Neural crest cell (in vitro differentiated cells): ENCODE results near the gene C11orf91. TPM values are rescaled to one million over a fixed set of nuclear protein-coding genes. Genes with fewer than 3 reads are reported as not detected.

ENCODE experiments used
- DNase-seq: peaks from one replicate; pipeline ENCODE4 v3.0.0; 2021; ENCODE audit warnings: low read depth, mixed read lengths, low spot score
- H3K27ac Mint-ChIP-seq: one replicate; pipeline ENCODE4 v1.8.0; 2021; ENCODE audit warnings: mild to moderate bottlenecking, mixed read lengths; ENCODE audit not compliant: unreplicated experiment
- H3K27me3 Mint-ChIP-seq: 2 replicates; pipeline ENCODE4 v1.8.0; 2021; ENCODE audit warnings: low read depth, mild to moderate bottlenecking, mixed read lengths
- H3K36me3 Mint-ChIP-seq: 2 replicates; pipeline ENCODE4 v1.8.0; 2021; ENCODE audit warnings: low read depth, mild to moderate bottlenecking, mixed read lengths
- H3K4me1 Mint-ChIP-seq: 2 replicates; pipeline ENCODE4 v1.8.0; 2021; ENCODE audit warnings: mixed read lengths
- H3K4me3 Mint-ChIP-seq: one replicate; pipeline ENCODE4 v1.8.0; 2021; ENCODE audit warnings: mild to moderate bottlenecking, mixed read lengths
- H3K9me3 Mint-ChIP-seq: 2 replicates; pipeline ENCODE4 v1.8.0; 2021; ENCODE audit warnings: mixed read lengths
- CTCF ChIP-seq: fragments of 200-600 bp; sonication (generic); conservative IDR thresholded peaks from 2 replicates; pipeline ENCODE4 v1.5.0; 2021; ENCODE audit warnings: antibody characterized with exemption, mild to moderate bottlenecking
- total RNA-seq: library from RNA; stranded (reverse); gene quantifications from 2 replicates; pipeline ENCODE4 v1.2.1, GENCODE V29; 2021

C11orf91 gene
- total RNA-seq, 1 donor from 2014 or later: 0.68 TPM

- Mint-ChIP-seq H3K9me3 (no peaks in the 10 kb centered on the region), H3K4me3 (peak overlapping the region; percentile 92), H3K36me3 (peaks cover 7% of the 10 kb centered on the region), H3K4me1 (peaks cover 23% of the 10 kb centered on the region), H3K27me3 (peaks cover 12% of the 10 kb centered on the region), H3K27ac (no peak overlapping the region)
- no peak for TF ChIP-seq CTCF
- DNase-seq: no peak
Measured at GRCh38 chr11:33737362-33737821, 36.8 kb upstream of the C11orf91 start.

GRCh38 chr11:33736148-33736812, 35.7 kb upstream of the C11orf91 start, which contains the start of gene CD59:
CD59 (minus strand) TSS chr11:33736423; CDS start chr11:33722445, 13,978 bp downstream.
- Mint-ChIP-seq H3K4me3 (peak within 1 kb of the TSS; percentile 92), H3K27me3 (peaks cover 12% of the 10 kb centered on the region), H3K36me3 (peaks cover 7% of the 10 kb centered on the region), H3K9me3 (no peaks in the 10 kb centered on the region), H3K4me1 (peaks cover 27% of the 10 kb centered on the region), H3K27ac (peak within 1 kb of the TSS; percentile 47)
- DNase-seq: peak; percentile 87
- TF ChIP-seq CTCF: peak; percentile 21

- H3K27ac Mint-ChIP-seq: peak overlapping the region; percentile 47
- peak overlapping the region; percentile 92 for H3K4me3 Mint-ChIP-seq
- H3K9me3 Mint-ChIP-seq: no peaks in the 10 kb centered on the region
- peaks cover 12% of the 10 kb centered on the region for H3K27me3 Mint-ChIP-seq
- peaks cover 27% of the 10 kb centered on the region for H3K4me1 Mint-ChIP-seq
- no peak for DNase-seq
- peak; percentile 38 for TF ChIP-seq CTCF
- peaks cover 7% of the 10 kb centered on the region for H3K36me3 Mint-ChIP-seq
Measured at GRCh38 chr11:33735271-33736147, 34.9 kb upstream of the C11orf91 start.

GRCh38 chr11:33734441-33735270, 34.0 kb upstream of the C11orf91 start:
- DNase-seq: no peak

More at GRCh38 chr11:33734441-33735270, 34.0 kb upstream of the C11orf91 start:
- peak overlapping the region; percentile 45 for H3K27ac Mint-ChIP-seq
- peaks cover 12% of the 10 kb centered on the region for H3K27me3 Mint-ChIP-seq
- TF ChIP-seq CTCF: no peak
- peaks cover 7% of the 10 kb centered on the region for H3K36me3 Mint-ChIP-seq
- H3K9me3 Mint-ChIP-seq: no peaks in the 10 kb centered on the region
- H3K4me1 Mint-ChIP-seq: peaks cover 27% of the 10 kb centered on the region
- peak overlapping the region; percentile 92 for H3K4me3 Mint-ChIP-seq
